Activated naive CD8-positive, alpha-beta T cell treated with anti-CD3 and anti-CD28 coated beads, Interleukin-2, amount 50 U/mL, for 16 hours (primary cell): ENCODE results near the gene PRDM16.

Experiments
- DNase-seq: peaks from one replicate; pipeline ENCODE4 v3.0.0-alpha.2; 2020; ENCODE audit warnings: low read depth, low spot score

PRDM16 gene

DNA sequence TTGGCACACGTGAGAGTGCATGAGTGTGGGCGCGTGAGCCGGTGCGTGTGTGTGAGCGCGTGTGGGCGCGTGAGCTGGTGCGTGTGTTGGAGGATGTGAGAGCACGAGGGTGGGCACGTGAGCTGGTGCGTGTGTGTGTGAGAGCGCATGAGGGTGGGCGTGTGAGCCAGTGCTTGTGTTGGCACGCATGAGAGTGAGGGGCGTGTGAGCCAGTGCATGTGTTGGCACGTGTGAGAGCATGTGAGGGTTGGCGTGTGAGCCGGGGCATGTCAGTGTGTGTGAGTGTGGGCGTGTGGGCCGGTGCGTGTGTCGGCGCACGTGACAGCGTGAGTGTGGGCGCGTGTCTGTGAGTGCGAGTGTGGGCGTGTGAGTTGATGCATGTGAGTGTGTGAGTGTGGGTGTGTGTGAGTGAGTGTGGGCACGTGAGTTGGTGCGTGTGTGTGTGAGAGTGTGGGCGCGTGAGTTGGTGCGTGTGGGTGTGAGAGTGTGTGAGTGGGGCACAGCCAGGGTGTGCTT lies 339.8 kb downstream of the PRDM16 start:
- no peak for DNase-seq

DNA sequence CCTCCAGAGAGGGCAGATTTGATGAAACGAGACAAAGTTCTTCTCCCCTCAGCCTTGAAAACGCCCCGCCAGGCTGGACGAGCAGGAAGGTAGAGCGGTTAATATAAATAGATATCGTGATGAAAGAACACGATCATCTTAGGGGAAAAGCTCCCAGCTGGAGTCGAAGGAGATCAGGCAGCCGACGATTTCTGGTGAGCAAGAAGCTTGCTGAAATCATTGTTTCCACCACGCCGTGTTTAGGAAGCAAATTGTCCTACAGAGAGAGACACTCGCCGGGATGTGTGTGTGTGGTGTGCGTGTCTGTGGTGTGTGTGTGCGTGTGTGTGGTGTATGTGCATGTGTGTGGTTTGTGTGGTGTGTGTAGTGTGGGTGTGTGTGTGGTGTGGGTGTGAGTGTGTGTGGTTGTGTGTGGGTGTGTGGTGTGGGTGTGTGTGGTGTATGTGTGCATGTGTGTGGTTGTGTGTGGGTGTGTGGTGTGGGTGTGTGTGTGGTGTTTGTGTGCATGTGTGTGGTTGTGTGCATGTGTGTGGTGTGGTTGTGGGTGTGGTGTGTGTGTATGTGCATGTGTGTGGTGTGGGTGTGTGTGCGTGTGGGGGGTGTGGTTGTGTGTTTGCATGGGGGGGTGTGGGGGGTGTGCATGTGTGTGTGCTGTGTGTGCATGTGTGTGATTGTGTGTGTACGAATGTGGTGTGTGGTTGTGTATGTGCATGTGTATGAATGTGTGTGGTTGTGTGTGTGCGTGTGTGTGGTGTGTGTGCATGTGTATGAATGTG lies 340.6 kb downstream of the PRDM16 start:
- no peak for DNase-seq

DNA sequence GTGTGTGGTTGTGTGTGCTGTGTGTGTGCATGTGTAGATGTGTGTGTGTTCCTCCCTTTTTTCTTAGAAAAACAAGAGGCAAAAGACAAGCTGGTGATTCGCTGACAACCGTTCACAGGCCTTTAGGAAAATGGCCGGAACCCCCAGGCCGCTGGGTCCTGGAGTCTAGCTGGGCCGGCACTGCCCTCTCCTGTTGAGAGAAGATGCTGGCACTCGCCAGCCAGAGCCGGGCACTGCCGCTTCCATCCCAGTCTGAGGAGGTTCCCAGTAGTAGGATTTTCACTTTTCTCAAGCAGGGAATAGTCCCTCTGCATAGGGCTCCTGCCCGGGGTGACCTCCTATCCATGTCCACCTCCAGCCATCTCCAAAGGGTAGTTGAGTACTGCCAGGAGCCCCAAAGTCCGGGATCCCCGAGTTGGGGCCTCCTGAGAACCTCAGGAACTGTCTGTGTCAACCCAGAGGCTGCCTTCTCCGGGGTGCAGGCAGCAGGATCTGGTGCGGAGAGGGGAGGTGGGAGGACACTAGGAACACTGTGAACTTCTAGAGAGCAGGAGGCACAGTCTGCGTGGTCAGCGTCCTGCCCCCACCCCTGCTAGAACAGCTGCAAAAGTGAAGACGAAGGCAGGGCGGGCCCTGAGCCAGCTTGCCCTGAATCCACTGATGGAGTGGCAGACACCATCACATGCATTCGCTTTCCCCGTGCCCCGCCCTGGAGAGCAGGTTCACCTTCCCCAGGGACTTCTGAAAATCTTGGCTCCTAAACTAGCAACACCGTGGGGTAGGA lies 341.3 kb downstream of the PRDM16 start:
- no peak for DNase-seq

DNA sequence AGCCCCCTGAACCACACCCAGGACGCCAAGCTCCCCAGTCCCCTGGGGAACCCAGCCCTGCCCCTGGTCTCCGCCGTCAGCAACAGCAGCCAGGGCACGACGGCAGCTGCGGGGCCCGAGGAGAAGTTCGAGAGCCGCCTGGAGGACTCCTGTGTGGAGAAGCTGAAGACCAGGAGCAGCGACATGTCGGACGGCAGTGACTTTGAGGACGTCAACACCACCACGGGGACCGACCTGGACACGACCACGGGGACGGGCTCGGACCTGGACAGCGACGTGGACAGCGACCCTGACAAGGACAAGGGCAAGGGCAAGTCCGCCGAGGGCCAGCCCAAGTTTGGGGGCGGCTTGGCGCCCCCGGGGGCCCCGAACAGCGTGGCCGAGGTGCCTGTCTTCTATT lies 342.8 kb downstream of the PRDM16 start:
- no peak for DNase-seq

DNA sequence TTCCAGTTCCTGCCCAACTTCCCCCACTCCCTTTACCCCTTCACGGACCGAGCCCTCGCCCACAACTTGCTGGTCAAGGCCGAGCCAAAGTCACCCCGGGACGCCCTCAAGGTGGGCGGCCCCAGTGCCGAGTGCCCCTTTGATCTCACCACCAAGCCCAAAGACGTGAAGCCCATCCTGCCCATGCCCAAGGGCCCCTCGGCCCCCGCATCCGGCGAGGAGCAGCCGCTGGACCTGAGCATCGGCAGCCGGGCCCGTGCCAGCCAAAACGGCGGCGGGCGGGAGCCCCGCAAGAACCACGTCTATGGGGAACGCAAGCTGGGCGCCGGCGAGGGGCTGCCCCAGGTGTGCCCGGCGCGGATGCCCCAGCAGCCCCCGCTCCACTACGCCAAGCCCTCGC lies 343.4 kb downstream of the PRDM16 start:
- no peak for DNase-seq

DNA sequence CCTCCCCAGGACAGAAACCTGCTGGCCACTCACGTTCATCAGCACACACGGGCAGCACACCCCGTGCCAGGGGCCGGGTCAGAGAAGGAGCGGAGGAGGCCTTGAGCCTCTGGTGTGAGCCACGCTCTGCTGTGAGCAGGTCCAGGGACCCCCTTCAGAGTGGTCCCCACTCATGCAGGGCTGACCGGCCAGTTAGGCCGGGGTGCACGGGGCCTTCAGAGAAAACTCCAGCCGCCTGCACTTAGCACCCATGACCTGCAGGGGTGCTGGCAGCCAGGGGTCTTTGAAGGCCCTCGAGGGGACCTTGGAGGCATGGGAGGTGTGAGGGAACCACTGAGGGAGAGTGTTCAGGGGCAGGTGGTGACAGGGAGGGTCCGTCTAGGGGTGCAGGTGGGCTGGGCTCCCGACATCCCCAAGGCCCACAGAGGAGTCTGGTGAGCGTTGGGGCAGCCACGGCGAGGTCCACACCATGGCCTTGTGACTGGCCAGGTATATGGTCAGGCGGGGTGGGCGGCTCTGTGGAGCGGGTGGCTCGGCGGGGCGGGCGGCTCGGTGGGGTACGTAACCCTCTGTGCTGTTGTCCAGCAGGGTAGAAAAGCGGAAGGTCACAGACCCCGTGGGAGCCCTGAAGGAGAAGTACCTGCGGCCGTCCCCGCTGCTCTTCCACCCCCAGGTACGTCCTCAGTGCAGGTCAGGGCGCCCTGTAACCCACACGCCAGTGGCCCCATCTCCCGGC lies 345.1 kb downstream of the PRDM16 start:
- DNase-seq, result no peak

DNA sequence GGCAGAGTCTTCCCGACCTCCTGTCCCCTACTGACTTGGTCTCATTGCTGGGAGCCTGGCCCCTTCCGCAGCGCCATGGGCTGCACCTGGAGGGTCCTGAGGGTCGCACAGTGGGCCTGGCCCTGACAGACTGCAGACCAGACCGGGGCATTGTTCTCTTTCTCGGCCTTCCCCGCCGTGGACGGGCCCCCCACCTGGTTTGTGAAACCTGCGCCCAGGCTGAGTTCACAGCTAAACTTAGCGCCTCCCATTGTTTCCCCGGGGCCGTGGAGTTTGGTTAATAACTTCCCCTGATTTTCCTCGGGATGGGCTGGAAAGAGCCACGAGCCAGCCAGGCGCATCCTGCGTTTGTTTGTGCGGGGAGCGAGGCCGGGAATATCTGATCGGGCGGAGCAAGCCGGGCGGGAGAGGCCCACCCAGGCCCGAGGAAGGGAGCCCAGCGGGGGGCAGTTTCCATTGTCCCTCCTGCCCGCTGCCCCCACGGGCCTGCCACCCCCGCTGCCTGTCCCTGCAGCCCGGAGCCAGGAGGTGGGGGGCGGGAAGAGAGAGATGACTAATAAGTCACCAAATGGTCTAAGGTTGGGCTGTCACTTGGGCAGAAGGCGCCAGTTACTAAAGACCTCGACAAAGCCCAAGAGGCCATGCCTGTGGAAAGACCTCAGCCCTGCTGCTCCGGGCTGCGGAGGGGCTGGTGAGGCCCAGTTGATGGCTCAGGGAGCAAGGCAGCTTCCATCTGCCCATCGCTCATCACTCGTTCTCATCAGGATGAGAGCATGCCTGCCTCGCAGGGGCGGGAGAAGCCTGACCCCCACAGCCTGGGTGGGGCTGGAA lies 346.5 kb downstream of the PRDM16 start:
- no peak for DNase-seq

DNA sequence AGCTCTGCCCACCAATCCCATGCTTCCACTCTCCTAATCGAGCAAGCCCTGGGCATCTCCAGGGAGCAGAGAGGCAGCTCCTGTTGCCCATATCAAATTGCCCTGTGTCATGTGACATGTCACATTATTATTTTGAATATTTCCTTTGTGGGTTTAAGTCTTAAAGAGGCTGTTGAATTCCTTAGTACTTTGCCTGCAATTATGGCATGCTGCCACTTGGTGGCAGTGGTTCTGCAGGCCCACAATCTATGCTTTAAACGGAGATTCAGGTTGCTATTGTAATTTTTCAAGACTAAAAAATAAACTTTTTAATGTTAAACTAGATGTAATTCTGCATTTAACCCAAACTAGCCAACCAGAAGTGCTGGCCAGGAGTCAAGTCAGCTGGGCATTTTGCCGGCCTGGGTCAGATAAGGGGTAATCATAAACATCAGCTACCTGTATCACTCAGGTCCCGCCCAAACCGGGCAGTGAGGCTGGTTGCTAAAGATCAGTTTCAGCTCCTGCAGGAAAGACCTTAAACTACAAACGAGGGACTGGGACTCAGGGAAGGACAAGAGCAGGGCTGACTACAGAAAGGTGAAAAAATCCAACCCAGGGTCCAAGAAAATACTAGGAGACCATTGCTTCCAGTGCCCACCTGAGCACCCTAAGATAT lies 348.2 kb downstream of the PRDM16 start:
- DNase-seq, result no peak

DNA sequence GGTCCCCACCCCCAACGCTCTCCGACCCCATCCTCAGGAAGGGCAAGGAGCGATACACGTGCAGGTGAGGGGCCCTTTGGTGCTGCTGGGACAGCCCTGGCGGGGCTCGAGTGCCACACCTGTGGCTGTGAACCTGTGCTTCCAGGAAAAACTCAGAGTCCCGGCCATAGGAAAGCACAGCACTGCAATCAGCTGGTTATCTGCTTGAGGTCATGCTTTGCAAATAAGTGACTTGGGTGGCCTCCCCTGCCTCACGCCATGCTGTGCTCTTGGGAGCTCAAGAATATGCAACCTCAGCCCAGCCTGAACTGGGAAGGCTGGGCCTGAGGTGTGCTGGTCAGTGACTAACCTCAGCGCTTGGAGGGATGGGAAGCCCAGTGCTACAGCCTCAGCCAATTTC lies 348.9 kb downstream of the PRDM16 start:
- no peak for DNase-seq

DNA sequence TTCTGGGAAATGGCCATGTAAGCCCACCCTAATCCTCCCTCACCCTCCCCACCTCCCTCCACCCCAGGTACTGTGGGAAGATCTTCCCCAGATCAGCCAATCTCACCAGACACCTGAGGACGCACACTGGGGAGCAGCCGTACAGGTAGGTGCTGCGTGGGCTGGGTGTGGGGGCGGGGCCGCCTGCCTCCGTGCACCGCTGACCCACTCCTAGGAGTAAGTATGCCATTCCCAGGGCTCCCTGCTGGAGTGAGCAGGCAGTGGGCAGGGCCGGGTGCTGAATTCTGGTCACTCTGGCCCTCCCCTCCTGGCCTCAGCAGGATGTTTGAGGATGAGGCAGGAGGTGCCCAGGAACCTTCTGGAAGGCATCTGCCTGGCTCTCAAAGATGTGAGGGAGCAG lies 349.6 kb downstream of the PRDM16 start:
- no peak for DNase-seq

DNA sequence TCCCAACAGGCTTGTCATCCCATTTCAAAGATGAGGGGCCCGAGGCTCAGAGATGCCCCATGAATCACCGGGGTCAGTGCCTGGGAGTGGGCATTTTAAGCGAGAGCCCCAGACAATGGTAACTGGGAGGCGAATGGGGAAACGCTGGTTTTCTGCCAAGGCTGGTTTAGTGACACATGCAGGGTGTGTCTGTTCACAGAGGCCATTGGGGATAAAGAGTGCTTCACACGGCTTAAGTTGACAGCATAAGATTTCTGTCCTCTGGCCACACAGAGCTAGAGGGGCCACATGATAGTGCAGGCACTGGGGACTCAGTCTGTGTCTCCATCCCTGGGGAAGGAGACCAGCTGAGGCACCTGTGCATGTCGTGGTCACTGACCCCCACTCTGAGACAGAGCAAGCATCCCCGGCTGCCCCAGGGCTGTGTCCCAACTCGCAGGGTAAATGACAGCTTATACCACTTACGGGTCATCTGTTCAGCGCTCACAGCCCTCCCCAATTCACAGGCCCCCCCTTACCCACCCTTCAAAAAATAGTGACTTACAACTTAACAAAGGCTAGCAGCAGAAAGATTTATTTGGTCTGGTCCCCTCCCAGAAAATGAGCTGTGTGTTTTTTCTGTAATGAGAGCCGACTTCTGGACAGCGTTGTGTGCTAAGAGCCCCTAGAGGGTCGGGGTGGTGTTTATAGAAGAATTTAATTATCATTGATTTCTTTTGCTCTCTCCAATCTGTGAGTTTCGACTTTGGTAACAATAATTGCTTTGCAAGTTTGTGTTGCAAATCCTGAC lies 350.6 kb downstream of the PRDM16 start:
- no peak for DNase-seq

DNA sequence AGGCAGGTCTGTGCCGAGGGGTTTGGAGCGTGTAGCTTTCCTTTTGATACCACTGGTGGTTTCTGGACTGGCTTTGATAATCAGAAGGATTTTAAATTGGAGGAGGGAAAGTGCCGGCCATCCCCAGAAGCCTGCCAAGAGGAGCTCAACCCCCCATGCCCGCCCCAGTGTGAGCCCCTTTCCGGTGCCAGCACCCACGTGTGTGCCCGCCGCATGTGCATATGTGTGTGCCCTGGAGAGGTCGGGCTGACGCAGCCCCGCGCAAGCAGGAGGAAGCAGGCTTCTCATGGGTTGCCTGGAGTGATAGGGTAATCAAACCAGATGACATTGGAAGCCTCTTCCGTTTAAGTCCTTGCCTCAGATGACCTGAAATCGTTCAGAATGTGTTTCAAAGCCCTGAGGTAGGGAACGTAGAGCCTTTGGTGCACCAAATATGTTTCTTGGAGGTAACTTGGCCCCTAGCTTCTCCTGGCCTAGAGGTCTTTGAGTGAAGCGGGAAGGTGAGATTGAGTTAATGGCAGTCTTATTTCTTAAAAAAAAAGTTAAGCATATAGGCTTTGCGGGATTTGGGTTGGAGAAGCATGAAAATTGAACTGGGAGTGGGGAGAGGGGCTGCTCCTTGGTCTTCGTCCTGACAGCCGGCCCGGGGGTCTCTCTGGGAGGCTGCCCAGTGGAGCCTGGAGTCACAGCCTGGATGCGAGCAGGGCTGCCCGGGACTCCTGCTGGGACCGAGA lies 351.4 kb downstream of the PRDM16 start:
- DNase-seq, result no peak

DNA sequence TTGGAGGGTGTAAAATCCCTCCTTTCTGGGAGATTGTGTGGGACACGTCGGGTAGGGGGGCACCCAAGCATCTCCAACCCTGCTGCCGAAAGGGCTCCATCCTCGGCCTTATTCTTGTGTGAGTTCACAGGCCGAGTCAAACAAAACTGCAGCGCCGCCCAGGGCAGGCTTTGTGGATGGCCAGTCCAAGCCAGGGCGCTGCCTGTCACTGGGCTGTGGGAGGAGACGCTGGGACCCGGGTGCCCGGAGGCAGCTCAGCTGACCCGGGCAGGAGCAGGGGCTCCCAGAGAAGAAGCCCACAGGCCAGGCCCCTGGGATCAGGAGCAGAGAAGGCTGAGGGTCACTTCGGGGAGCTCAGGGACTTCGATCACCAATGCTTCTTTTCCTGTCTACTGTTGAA lies 353.6 kb downstream of the PRDM16 start:
- DNase-seq, result no peak

DNA sequence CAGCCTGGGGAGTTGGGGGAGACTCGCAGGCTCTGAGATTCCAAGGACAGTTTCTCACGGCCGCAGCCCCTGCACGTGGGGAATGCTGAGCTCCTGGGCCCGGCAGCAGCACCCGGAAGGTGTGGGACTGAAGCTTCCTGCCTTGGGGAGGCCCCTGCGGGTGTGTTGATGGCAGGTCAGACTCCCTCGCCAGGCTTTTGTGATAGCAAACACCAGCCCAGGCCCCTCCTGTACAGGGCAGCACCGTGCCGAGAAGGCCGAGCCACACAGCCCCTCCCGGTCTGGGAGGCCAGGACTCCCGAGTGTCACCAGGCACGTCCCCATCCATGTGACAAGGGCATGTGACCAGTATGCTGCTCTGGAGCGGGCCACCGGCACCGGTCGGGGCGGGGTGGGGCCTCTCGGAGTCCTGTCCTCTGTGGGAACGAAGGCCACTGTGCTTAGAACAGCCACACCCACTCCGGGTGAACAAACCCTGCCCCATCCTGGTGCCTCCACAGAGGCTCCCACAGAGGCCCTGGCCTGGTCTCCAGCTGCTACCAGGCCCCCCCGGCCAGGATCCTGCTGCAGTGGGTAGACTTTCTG lies 354.3 kb downstream of the PRDM16 start:
- DNase-seq, result no peak

DNA sequence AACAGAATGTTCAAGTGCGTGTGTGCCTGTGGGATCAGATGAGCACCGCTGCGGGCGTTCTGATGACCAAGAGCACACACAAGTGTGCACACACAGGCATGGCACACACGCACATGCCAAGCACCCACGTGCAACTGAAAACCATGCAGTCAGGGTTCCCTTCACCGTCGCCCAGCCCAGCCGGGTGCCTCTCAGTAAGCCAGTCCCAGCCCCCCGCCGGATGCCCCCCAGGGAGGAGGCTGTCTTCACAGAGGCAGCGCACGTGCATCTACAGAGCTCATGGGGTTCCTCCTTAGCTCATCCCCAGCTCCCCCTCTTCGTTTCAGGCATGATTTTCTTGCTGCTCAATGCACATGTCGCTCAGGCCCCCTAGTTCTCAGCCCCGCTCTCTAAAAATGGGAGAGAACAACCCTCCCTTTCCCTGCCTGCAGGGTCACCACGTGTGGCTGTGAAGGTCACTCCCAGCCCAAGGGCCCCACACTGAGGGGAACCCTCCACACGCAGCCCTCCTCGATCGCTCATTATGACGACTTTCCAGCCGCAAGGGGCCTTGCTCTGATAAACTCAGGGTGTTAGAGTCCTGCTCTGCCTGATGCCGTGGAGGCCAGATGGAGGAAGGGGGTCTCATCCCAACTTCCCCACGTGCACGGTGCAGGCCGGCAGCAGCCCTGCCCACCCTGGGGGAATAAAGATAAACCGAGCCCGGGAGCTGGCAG lies 355.1 kb downstream of the PRDM16 start:
- no peak for DNase-seq

DNA sequence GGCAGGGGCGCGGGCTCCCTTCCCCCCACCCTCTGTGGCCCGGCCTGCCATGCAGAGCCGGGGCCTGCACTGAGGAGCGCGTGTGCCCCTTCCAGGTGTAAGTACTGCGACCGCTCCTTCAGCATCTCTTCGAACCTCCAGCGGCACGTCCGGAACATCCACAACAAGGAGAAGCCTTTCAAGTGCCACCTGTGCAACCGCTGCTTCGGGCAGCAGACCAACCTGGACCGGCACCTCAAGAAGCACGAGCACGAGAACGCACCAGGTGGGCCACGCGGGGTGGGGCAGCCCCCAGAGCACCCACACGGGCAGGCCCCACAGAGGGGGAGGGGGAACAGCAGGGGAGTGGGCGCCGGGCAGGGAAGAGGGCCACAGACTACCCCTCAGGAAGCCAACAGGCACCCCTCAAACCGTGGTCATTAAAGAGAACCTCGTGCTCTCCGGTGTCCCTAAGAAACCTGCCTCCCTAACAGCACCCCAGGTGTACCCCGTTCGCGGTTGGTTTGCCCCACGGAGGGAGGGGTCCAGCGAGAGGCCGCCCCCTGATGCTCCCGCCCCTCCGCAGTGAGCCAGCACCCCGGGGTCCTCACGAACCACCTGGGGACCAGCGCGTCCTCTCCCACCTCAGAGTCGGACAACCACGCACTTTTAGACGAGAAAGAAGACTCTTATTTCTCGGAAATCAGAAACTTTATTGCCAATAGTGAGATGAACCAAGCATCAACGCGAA lies 356.6 kb downstream of the PRDM16 start:
- no peak for DNase-seq

DNA sequence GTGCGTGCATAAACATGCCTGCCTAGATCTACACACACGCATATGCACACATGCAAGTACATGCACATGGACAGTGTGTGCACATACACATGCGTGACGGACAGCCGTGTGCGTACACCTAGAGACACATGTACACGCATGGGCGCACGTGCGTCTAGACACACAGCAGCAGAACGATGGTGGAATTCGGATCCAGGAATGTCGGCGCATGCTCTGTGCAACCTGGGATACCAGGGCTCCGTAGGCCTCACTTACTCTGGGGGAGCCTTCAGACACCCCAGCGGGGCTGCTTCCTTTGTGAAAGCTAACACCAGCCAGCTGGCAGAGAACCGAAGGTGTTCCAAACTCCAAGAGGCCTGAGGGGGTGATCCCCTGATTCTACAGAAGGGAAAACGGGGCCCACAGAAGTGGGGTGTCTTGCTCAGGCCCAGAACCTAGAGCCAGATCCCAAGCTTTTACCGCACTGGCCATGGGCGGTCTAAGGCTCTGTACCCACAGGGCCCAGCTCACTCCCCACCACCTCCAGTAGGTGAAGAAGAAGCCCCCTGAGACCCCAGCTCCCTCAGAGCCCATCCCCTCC lies 358.0 kb downstream of the PRDM16 start:
- no peak for DNase-seq
